ENCODE data around the gene ANGPTL4.

- TF ChIP-seq EZH2 (IDR thresholded peaks at IDR 0.05) (no peak), EZH2phosphoT487 (IDR thresholded peaks at IDR 0.05) (no peak)
- TF ChIP-seq, protein P1, sequence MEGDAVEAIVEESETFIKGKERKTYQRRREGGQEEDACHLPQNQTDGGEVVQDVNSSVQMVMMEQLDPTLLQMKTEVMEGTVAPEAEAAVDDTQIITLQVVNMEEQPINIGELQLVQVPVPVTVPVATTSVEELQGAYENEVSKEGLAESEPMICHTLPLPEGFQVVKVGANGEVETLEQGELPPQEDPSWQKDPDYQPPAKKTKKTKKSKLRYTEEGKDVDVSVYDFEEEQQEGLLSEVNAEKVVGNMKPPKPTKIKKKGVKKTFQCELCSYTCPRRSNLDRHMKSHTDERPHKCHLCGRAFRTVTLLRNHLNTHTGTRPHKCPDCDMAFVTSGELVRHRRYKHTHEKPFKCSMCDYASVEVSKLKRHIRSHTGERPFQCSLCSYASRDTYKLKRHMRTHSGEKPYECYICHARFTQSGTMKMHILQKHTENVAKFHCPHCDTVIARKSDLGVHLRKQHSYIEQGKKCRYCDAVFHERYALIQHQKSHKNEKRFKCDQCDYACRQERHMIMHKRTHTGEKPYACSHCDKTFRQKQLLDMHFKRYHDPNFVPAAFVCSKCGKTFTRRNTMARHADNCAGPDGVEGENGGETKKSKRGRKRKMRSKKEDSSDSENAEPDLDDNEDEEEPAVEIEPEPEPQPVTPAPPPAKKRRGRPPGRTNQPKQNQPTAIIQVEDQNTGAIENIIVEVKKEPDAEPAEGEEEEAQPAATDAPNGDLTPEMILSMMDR (IDR thresholded peaks at IDR 0.05) = no peak
Observed at GRCh38 chr19:8392017-8392591, 28.1 kb downstream of the ANGPTL4 start.
